Tibial artery (tissue), 4 donors: ENCODE measurements around the gene PHAX.

Source experiments
- DNase-seq, 2 donors: peaks; one replicate each; pipeline ENCODE4 v3.0.0-alpha.2; 2019
- H3K27ac ChIP-seq, 2 donors: fragments of 200-600 bp; sonication (generic) in 1 of 2; 1 replicate in 1 of 2; 2 replicates in 1 of 2; pipeline ENCODE4 v1.5.1; 2018 to 2019; ENCODE audit warnings: mild to moderate bottlenecking in 1 of 2
- H3K27me3 ChIP-seq, 2 donors: fragments of 200-600 bp; sonication (generic) in 1 of 2; one replicate each; pipeline versions ENCODE4 v1.5.1 to v1.6.0; 2016 to 2019
- H3K36me3 ChIP-seq, 3 donors: fragments of 200-600 bp; sonication (generic) in 2 of 3; one replicate each; pipeline ENCODE4 v1.5.1; 2016 to 2019; ENCODE audit warnings: mild to moderate bottlenecking in 2 of 3
- H3K4me1 ChIP-seq, 4 donors: fragments of 200-600 bp; sonication (generic) in 2 of 4; 1 replicate in 3 of 4; 2 replicates in 1 of 4; pipeline ENCODE4 v1.5.1; 2016 to 2019
- H3K4me3 ChIP-seq, 2 donors: fragments of 200-600 bp; sonication (generic) in 1 of 2; 1 replicate in 1 of 2; 2 replicates in 1 of 2; pipeline ENCODE4 v1.5.1; 2018 to 2019; ENCODE audit warnings: mild to moderate bottlenecking in 2 of 2
- H3K9me3 ChIP-seq, 3 donors: fragments of 200-600 bp; sonication (generic) in 1 of 3; one replicate each; pipeline ENCODE4 v1.5.1; 2016 to 2019
- intact Hi-C: fragments of 100-400 bp; cut with DNase I; formaldehyde crosslinking; loops from one replicate; pipeline ENCODE4 v1.15.0; 2023; ENCODE audit warnings: low total_unique reads
- TF ChIP-seq, protein P1 (sequence below), 2 experiments: fragments of 200-600 bp in 1 of 2; fragments of 450-650 bp in 1 of 2; IDR thresholded peaks; one replicate each; pipeline ENCODE4 v1.5.1; 2017 to 2019; ENCODE audit warnings: antibody characterized with exemption in 2 of 2, mild to moderate bottlenecking in 1 of 2, moderate library complexity in 1 of 2

PHAX gene

DNA sequence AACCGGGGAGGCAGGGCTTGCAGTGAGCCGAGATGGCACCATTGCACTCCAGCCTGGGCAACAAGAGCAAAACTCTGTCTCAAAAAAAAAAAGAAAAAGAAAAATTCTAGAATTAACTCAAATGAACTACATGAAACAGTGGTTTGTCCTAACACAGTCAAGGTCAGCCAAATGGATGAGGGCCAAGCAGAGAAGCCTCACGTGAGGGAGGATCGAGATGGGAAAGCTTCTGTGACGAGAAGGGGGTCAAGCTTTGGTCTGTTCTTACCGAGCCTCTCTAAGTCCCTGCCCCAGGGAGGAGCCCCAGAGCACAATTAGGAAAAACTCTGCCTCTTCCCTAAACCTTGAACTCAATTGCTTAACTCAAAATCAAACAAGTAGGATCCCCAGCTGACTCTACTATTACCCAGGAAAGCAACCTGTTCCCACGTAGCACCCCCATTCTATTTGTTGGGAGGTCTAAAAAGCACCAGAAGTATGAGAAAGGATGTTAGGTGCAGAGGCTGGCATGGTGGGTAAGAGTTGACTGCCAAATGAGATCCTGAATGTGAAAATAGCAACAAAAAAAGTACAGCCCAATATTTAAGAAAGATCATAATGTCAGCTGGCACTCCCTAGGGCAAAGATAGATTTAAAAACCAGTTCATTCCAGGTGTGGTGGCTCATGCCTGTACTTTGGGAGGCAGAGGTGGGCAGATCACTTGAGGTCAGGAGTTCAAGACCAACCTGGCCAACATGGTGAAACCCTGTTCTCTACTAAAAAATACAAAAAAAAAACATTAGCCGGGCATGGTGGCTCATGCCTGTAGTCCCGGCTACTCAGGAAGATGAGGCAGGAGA lies 13.0 kb upstream of the PHAX start:
- H3K4me3 ChIP-seq, result no peak overlapping the region
- no peak overlapping the region for H3K27ac ChIP-seq
- TF ChIP-seq, protein P1, sequence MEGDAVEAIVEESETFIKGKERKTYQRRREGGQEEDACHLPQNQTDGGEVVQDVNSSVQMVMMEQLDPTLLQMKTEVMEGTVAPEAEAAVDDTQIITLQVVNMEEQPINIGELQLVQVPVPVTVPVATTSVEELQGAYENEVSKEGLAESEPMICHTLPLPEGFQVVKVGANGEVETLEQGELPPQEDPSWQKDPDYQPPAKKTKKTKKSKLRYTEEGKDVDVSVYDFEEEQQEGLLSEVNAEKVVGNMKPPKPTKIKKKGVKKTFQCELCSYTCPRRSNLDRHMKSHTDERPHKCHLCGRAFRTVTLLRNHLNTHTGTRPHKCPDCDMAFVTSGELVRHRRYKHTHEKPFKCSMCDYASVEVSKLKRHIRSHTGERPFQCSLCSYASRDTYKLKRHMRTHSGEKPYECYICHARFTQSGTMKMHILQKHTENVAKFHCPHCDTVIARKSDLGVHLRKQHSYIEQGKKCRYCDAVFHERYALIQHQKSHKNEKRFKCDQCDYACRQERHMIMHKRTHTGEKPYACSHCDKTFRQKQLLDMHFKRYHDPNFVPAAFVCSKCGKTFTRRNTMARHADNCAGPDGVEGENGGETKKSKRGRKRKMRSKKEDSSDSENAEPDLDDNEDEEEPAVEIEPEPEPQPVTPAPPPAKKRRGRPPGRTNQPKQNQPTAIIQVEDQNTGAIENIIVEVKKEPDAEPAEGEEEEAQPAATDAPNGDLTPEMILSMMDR (IDR thresholded peaks at IDR 0.05), result no peak
- no peaks in the 10 kb centered on the region for H3K27me3 ChIP-seq
- peaks cover 42 to 91% (median 65%) of the 10 kb centered on the region in 3 donors for H3K36me3 ChIP-seq
- peaks cover 0 to 4% (median 3%) of the 10 kb centered on the region in 4 donors for H3K4me1 ChIP-seq
- intact Hi-C loops, result no loop called here
- no peaks in the 10 kb centered on the region for H3K9me3 ChIP-seq
- DNase-seq, result no peak

DNA sequence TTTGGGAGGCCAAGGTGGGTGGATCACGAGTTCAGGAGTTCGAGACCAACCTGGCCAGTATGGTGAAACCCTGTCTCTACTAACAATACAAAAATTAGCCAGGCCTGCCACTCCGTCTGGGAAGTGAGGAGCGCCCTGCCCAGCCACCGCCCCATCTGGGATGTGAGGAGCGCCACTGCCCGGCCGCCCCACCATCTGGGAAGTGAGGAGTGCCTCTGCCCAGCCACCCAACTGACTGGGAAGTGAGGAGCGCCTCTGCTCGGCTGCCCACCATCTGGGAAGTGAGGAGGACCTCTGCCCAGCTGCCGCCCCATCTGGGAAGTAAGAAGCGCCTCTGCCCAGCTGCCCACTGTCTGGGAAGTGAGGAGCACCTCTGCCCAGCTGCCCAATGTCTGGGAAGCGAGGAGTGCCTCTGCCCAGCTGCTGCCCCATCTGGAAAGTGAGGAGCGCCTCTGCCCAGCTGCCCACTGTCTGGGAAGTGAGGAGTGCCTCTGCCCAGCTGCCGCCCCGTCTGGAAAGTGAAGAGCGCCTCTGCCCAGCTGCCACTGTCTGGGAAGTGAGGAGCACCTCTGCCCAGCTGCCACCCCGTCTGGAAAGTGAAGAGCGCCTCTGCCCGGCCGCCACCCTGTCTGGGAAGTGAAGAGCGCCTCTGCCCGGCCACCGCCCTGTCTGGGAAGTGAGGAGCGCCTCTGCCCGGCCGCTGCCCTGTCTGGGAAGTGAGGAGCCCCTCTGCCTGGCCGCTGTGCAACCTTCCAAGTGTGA lies 11.0 kb upstream of the PHAX start:
- no peaks in the 10 kb centered on the region for H3K9me3 ChIP-seq
- TF ChIP-seq, protein P1 (IDR thresholded peaks at IDR 0.05), result no peak
- no peak for DNase-seq
- H3K27me3 ChIP-seq, result no peaks in the 10 kb centered on the region
- intact Hi-C loops, result no loop called here
- no peak overlapping the region for H3K4me3 ChIP-seq
- H3K4me1 ChIP-seq, result peaks cover 0 to 19% (median 13%) of the 10 kb centered on the region in 4 donors
- H3K27ac ChIP-seq, result no peak overlapping the region
- H3K36me3 ChIP-seq, result peaks cover 35 to 72% (median 48%) of the 10 kb centered on the region in 3 donors

DNA sequence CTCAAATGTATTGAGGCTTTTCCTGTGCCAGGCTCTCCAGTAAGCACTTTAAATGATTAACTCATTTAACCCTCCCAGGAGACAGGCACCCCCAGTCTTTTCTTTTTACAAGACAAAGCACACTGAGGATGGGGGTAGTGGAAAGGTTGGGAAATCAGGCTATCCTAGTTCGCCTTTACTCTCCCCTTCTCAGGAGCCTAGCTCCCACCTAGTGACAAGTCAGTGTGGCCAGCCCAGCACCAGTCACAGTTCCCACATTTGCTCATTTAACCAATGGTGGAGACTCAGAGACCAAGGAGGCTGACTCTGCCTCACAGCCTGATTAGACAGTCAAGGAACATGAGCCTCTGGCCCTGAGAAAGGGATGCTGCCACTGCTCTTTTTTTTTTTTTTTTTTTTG lies 9.2 kb upstream of the PHAX start:
- DNase-seq, result no peak
- Histone ChIP-seq H3K27ac (no peak overlapping the region), H3K36me3 (peaks cover 34 to 60% (median 34%) of the 10 kb centered on the region in 3 donors), H3K4me3 (no peak overlapping the region), H3K27me3 (no peaks in the 10 kb centered on the region), H3K4me1 (peaks cover 0 to 19% (median 13%) of the 10 kb centered on the region in 4 donors), H3K9me3 (no peaks in the 10 kb centered on the region)
- intact Hi-C loops, result no loop called here
- TF ChIP-seq, protein P1 (IDR thresholded peaks at IDR 0.05), result no peak

DNA sequence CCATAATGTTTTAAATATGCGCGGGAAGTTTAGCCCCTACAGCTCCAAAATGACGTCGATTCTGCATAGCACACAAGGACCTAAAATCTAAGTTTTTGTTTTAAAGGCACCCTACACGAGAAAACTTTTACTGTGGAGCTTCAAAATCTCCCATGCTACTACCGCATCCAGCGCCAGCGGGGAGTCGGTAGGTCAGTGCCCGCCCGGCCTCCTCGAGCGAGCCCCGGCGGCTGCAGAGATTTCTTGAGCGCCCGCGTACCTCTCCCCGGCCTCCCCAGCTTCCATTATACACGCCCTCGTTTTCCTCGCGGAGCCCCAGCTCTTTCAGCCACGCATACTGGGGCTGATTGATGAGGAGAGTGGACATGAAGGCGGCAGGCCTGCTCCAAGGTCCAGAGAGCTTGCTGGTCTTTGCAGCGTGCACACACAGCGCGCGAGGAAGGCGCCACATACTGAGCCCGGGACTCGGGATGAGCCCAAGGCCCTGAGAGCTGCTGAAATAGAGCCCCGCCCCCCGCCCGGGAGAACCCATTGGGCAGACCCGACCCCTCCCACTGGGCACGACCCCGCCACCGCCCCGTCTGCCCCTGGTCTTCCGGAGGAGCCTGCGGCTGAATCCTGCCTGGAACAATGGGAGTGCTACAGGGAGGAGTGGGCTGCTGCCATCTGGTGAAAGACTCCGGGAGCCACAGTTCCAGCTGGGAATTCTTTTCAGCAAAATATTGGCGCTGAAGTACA lies 5.8 kb upstream of the PHAX start, which contains the start of gene ALDH7A1:
ALDH7A1 (minus strand) TSS at position 472 of the 738 bp plus-strand sequence; CDS start at position 451, 21 bp downstream.
- no peaks in the 10 kb centered on the region for H3K27me3 ChIP-seq
- TF ChIP-seq, protein P1 (IDR thresholded peaks at IDR 0.05), result peak; percentile 26 to 29
- peaks cover 14 to 26% (median 14%) of the 10 kb centered on the region in 3 donors for H3K36me3 ChIP-seq
- peak; percentile 92 to 95 for DNase-seq
- intact Hi-C loops, result no loop called here
- H3K4me1 ChIP-seq, result peaks cover 0 to 19% (median 13%) of the 10 kb centered on the region in 4 donors
- H3K27ac ChIP-seq, result peak within 1 kb of the TSS; percentile 65 to 84
- H3K9me3 ChIP-seq, result no peaks in the 10 kb centered on the region
- peak within 1 kb of the TSS; percentile 66 to 79 for H3K4me3 ChIP-seq

DNA sequence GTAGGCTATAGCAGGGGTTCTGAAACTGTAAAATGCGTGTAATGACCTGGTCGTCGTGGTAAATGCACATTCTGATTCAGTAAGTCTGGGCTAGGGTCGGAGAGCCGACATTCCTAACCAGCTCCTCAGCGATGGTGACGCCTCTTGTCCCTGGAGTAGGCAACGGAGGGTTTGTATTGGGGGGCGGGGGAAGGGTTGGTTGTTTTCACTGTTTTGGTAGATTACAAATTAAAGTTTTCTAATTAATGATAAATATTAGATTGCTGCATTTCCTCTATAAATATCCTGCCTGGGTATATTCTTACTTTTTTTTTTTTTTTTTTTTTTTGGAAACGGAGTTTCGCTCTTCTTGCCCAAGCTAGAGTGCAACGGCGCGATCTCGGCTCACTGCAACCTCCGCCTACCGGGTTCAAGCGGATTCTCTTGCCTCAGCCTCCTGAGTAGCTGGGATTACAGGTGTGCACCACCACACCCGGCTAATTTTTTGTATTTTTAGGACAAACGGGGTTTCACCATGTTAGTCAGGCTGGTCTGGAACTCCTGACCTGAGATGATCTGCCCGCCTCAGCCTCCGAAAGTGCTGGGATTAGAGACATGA lies 5.2 kb upstream of the PHAX start:
- Histone ChIP-seq H3K36me3 (peaks cover 7 to 20% (median 8%) of the 10 kb centered on the region in 3 donors), H3K27ac (peak overlapping the region; percentile 65 to 84), H3K27me3 (no peaks in the 10 kb centered on the region), H3K9me3 (no peaks in the 10 kb centered on the region), H3K4me3 (peak overlapping the region; percentile 66 to 79), H3K4me1 (peaks cover 0 to 23% (median 13%) of the 10 kb centered on the region in 4 donors)
- DNase-seq, result no peak
- TF ChIP-seq, protein P1 (IDR thresholded peaks at IDR 0.05), result no peak
- intact Hi-C loops, result no loop called here
